ENCODE measurements around the gene SAP130.
"Not testable (repeated sequence)": the region's sequence is repeated elsewhere in the genome, so short reads cannot be mapped to it uniquely, and the experiment has no call there.

SAP130 gene

GRCh38 chr2:127953128-127953718, 74.6 kb downstream of the SAP130 start:
- DNase-seq (ENCODE audit: low read depth, low spot score): no peak

GRCh38 chr2:127951026-127951425, 76.8 kb downstream of the SAP130 start:
- DNase-seq (ENCODE audit: low read depth, low spot score): no peak

- DNase-seq (ENCODE audit: low read depth, low spot score): no peak
Observed at GRCh38 chr2:127950264-127950663, 77.6 kb downstream of the SAP130 start.

- no peak for DNase-seq (ENCODE audit: low read depth, low spot score)
Observed at GRCh38 chr2:127945281-127945680, 82.6 kb downstream of the SAP130 start.

- DNase-seq (ENCODE audit: low read depth, low spot score): no peak
Observed at GRCh38 chr2:127943186-127943585, 84.7 kb downstream of the SAP130 start.

GRCh38 chr2:127942002-127942401, 85.9 kb downstream of the SAP130 start:
- DNase-seq (ENCODE audit: low read depth, low spot score): no peak

GRCh38 chr2:127941461-127941860, 86.4 kb downstream of the SAP130 start:
- DNase-seq (ENCODE audit: low read depth, low spot score): no peak

GRCh38 chr2:127940641-127941040, 87.2 kb downstream of the SAP130 start:
- DNase-seq (ENCODE audit: low read depth, low spot score): no peak

- DNase-seq (ENCODE audit: low read depth, low spot score): no peak
Observed at GRCh38 chr2:127935337-127935736, 92.5 kb downstream of the SAP130 start.

GRCh38 chr2:127932199-127932876, 95.5 kb downstream of the SAP130 start:
- no peak for DNase-seq (ENCODE audit: low read depth, low spot score)

GRCh38 chr2:127929449-127929848, 98.4 kb downstream of the SAP130 start:
- no peak for DNase-seq (ENCODE audit: low read depth, low spot score)

- DNase-seq (ENCODE audit: low read depth, low spot score): no peak
Observed at GRCh38 chr2:127927384-127927783, 100.5 kb downstream of the SAP130 start.

- DNase-seq (ENCODE audit: low read depth, low spot score): no peak
Observed at GRCh38 chr2:127917916-127918315, 109.9 kb downstream of the SAP130 start.

GRCh38 chr2:127913808-127914457, 113.9 kb downstream of the SAP130 start:
- DNase-seq (ENCODE audit: low read depth, low spot score): no peak

- DNase-seq (ENCODE audit: low read depth, low spot score): no peak
Observed at GRCh38 chr2:127911737-127912136, 116.1 kb downstream of the SAP130 start.

- DNase-seq (ENCODE audit: low read depth, low spot score): no peak
Observed at GRCh38 chr2:127910415-127910814, 117.4 kb downstream of the SAP130 start.

- DNase-seq (ENCODE audit: low read depth, low spot score): no peak
Observed at GRCh38 chr2:127909019-127909418, 118.8 kb downstream of the SAP130 start.

- DNase-seq (ENCODE audit: low read depth, low spot score): not testable (repeated sequence)
Observed at GRCh38 chr2:127907733-127908400, 120.0 kb downstream of the SAP130 start.

- DNase-seq (ENCODE audit: low read depth, low spot score): no peak
Observed at GRCh38 chr2:127906206-127906926, 121.5 kb downstream of the SAP130 start.

GRCh38 chr2:127901339-127902056, 126.4 kb downstream of the SAP130 start:
- DNase-seq (ENCODE audit: low read depth, low spot score): no peak

GRCh38 chr2:127897531-127898211, 130.2 kb downstream of the SAP130 start:
- DNase-seq (ENCODE audit: low read depth, low spot score): no peak

All from iPS DF 19.7 (cell line).